H1 (cell line): ENCODE measurements around the gene LDB1. TPM values are rescaled to one million over a fixed set of nuclear protein-coding genes. Genes with fewer than 3 reads are reported as not detected.
A peak's percentile ranks its signal among the peaks of the same experiment; 100 is the strongest.

Experiments
- CTCF ChIA-PET: fragments of 300-600 bp; sonication (Branson Sonifier 250); formaldehyde crosslinking; loops from one replicate; lab custom pipeline; 2021; ENCODE audit not compliant: partially characterized antibody; lab: Charles Lee
- POLR2A ChIA-PET: fragments of 300-600 bp; sonication (Branson Sonifier 250); formaldehyde crosslinking; loops from one replicate; lab custom pipeline; 2021; ENCODE audit warnings: inconsistent platforms; ENCODE audit not compliant: partially characterized antibody; lab: Charles Lee
- DNase-seq, 2 experiments: peaks; one replicate each; pipeline versions ENCODE4 v3.0.0 to v3.0.0-alpha.2; 2010 to 2022; ENCODE audit warnings: low spot score in 2 of 2, low read depth in 1 of 2, mixed read lengths in 1 of 2
- FAIRE-seq: peaks from 2 replicates; lab custom pipeline; 2011; peaks lifted over from hg19 to GRCh38; lab: Jason Lieb, UNC
- H2AFZ ChIP-seq: 2 replicates; pipeline ENCODE4 v1.8.1; 2012; ENCODE audit warnings: low read length, inconsistent platforms
- H2AK5ac ChIP-seq: 2 replicates; pipeline ENCODE4 v1.6.1; 2013; ENCODE audit warnings: low read depth, low read length
- H2BK120ac ChIP-seq: replicated peaks from 2 replicates; pipeline ENCODE3; 2013; ENCODE audit warnings: low read depth, low read length, inconsistent platforms
- H2BK12ac ChIP-seq: 2 replicates; pipeline ENCODE4 v1.6.1; 2013; ENCODE audit warnings: low read depth, low read length
- H2BK15ac ChIP-seq: 2 replicates; pipeline ENCODE4 v1.6.1; 2013; ENCODE audit warnings: low read length
- H2BK20ac ChIP-seq: 2 replicates; pipeline ENCODE4 v1.6.1; 2013; ENCODE audit warnings: low read length
- H2BK5ac ChIP-seq: 2 replicates; pipeline ENCODE4 v1.6.1; 2013; ENCODE audit warnings: low read depth, low read length
- H3K14ac ChIP-seq: 2 replicates; pipeline ENCODE4 v1.6.1; 2013; ENCODE audit warnings: inconsistent platforms; ENCODE audit not compliant: insufficient read length
- H3K18ac ChIP-seq: 2 replicates; pipeline ENCODE4 v1.6.1; 2013; ENCODE audit warnings: low read length; ENCODE audit errors: extremely low read depth
- H3K23ac ChIP-seq: 2 replicates; pipeline ENCODE4 v1.6.1; 2013; ENCODE audit warnings: inconsistent platforms; ENCODE audit not compliant: insufficient read length
- H3K23me2 ChIP-seq: 2 replicates; pipeline ENCODE4 v1.6.1; 2013; ENCODE audit warnings: low read depth, low read length
- H3K27ac ChIP-seq: 2 replicates; pipeline ENCODE4 v1.6.1; 2011; ENCODE audit warnings: low read depth, low read length, inconsistent platforms
- H3K27me3 ChIP-seq, 4 experiments: replicated peaks in 1 of 4; 1 replicate in 1 of 4; 2 replicates in 3 of 4; pipeline versions ENCODE4 v1.6.1 to v1.8.1; 2011 to 2013; ENCODE audit warnings: low read length in 3 of 4, mild to moderate bottlenecking in 3 of 4, inconsistent platforms in 2 of 4, mixed read lengths in 2 of 4, moderate library complexity in 1 of 4; ENCODE audit not compliant: control insufficient read depth in 3 of 4, insufficient read depth in 3 of 4; ENCODE audit errors: extremely low read depth in 1 of 4
- H3K36me3 ChIP-seq, 4 experiments: 2 replicates each; pipeline versions ENCODE4 v1.6.1 to v1.8.1; 2011 to 2013; ENCODE audit warnings: mild to moderate bottlenecking in 4 of 4, low read length in 3 of 4, moderate library complexity in 2 of 4, control low read depth in 1 of 4, inconsistent platforms in 1 of 4; ENCODE audit not compliant: insufficient read depth in 4 of 4, control insufficient read depth in 2 of 4
- H3K4ac ChIP-seq: replicated peaks from 2 replicates; pipeline ENCODE3; 2013; ENCODE audit warnings: low read length, low read depth, mixed read lengths, inconsistent platforms; ENCODE audit not compliant: insufficient read length
- H3K4me1 ChIP-seq, 4 experiments: replicated peaks in 1 of 4; 1 replicate in 1 of 4; 2 replicates in 3 of 4; pipeline versions ENCODE4 v1.6.1 to v1.8.1; 2011 to 2013; ENCODE audit warnings: low read length in 3 of 4, inconsistent platforms in 2 of 4, mixed read lengths in 1 of 4; ENCODE audit not compliant: insufficient read depth in 4 of 4, control insufficient read depth in 3 of 4
- H3K4me2 ChIP-seq, 2 experiments: 2 replicates each; pipeline versions ENCODE4 v1.6.1 to v1.8.1; 2011 to 2013; ENCODE audit warnings: low read depth in 2 of 2, low read length in 2 of 2, control low read depth in 1 of 2, inconsistent platforms in 1 of 2, mild to moderate bottlenecking in 1 of 2; ENCODE audit not compliant: insufficient read depth in 1 of 2
- H3K4me3 ChIP-seq, 4 experiments: fragments of 200-600, 300-600 bp in 1 of 4; sonication (generic), shearing (Covaris generic), sonication (Bioruptor Twin) in 1 of 4; 2 replicates each; pipeline versions ENCODE4 v1.5.1 to v1.8.1; 2011 to 2016; ENCODE audit warnings: low read length in 4 of 4, low read depth in 3 of 4, control low read depth in 2 of 4, inconsistent platforms in 2 of 4, mild to moderate bottlenecking in 2 of 4, mixed read lengths in 1 of 4, moderate library complexity in 1 of 4; ENCODE audit not compliant: insufficient read depth in 2 of 4; ENCODE audit errors: extremely low read depth in 1 of 4
- H3K56ac ChIP-seq: replicated peaks from 2 replicates; pipeline ENCODE3; 2013; ENCODE audit warnings: low read depth, mild to moderate bottlenecking, mixed read lengths, low read length, inconsistent platforms; ENCODE audit not compliant: insufficient read length
- H3K79me1 ChIP-seq: 2 replicates; pipeline ENCODE4 v1.6.1; 2013; ENCODE audit warnings: low read depth, low read length, control low read depth
- H3K79me2 ChIP-seq, 2 experiments: 2 replicates each; pipeline versions ENCODE4 v1.6.1 to v1.8.1; 2012 to 2013; ENCODE audit warnings: low read length in 2 of 2, mild to moderate bottlenecking in 2 of 2, inconsistent platforms in 1 of 2; ENCODE audit not compliant: insufficient read depth in 2 of 2, control insufficient read depth in 1 of 2
- H3K9ac ChIP-seq, 4 experiments: replicated peaks in 1 of 4; 1 replicate in 1 of 4; 2 replicates in 3 of 4; pipeline versions ENCODE4 v1.6.1 to v1.8.1; 2011 to 2013; ENCODE audit warnings: low read depth in 3 of 4, low read length in 3 of 4, control low read depth in 2 of 4, mild to moderate bottlenecking in 2 of 4, moderate library complexity in 2 of 4, inconsistent platforms in 1 of 4; ENCODE audit errors: extremely low read depth in 1 of 4
- H3K9me3 ChIP-seq, 2 experiments: 2 replicates each; pipeline versions ENCODE4 v1.6.1 to v1.8.1; 2012 to 2013; ENCODE audit warnings: mild to moderate bottlenecking in 2 of 2, moderate library complexity in 2 of 2, control low read depth in 1 of 2, inconsistent platforms in 1 of 2, low read depth in 1 of 2, low read length in 1 of 2, mixed read lengths in 1 of 2; ENCODE audit not compliant: insufficient read depth in 2 of 2
- H4K20me1 ChIP-seq, 2 experiments: replicated peaks in 1 of 2; 2 replicates each; pipeline versions ENCODE3 to v1.8.1; 2011 to 2013; ENCODE audit warnings: inconsistent platforms in 2 of 2, low read length in 2 of 2, mild to moderate bottlenecking in 1 of 2; ENCODE audit not compliant: insufficient read depth in 2 of 2, control insufficient read depth in 1 of 2
- H4K5ac ChIP-seq: 2 replicates; pipeline ENCODE4 v1.6.1; 2013; ENCODE audit warnings: low read length, low read depth, mixed read lengths, inconsistent platforms; ENCODE audit not compliant: insufficient read length
- H4K8ac ChIP-seq: 2 replicates; pipeline ENCODE4 v1.8.0; 2013; ENCODE audit warnings: mild to moderate bottlenecking, moderate library complexity, low read length, inconsistent platforms; ENCODE audit not compliant: insufficient read depth; ENCODE audit errors: extremely low read depth
- H4K91ac ChIP-seq: replicated peaks from 2 replicates; pipeline ENCODE3; 2013; ENCODE audit warnings: low read length, mixed read lengths, inconsistent platforms; ENCODE audit not compliant: insufficient read length
- CTCF ChIP-seq, 3 experiments: IDR thresholded peaks; 1 replicate in 2 of 3; 2 replicates in 1 of 3; pipeline versions ENCODE4 v1.5.1 to v1.6.1; 2011; ENCODE audit warnings: low read length in 3 of 3, mild to moderate bottlenecking in 3 of 3, inconsistent platforms in 2 of 3, low read depth in 1 of 3, moderate library complexity in 1 of 3; ENCODE audit not compliant: insufficient read depth in 1 of 3; ENCODE audit errors: control extremely low read depth in 1 of 3
- TEAD4 ChIP-seq: IDR thresholded peaks from 2 replicates; pipeline ENCODE4 v1.6.1; 2012; ENCODE audit warnings: low read depth, low read length, inconsistent platforms, mixed read lengths
- YY1 ChIP-seq: IDR thresholded peaks from 2 replicates; pipeline ENCODE4 v1.6.1; 2011; ENCODE audit warnings: low read depth, mild to moderate bottlenecking, low read length
- WGBS, 2 experiments: shearing (Covaris generic) in 1 of 2; methylation state at CpG; one replicate each; pipeline versions ENCODE4 v1.1.6 to v1.1.7; 2013 to 2015; ENCODE audit warnings: low lambda C conversion rate in 2 of 2, mixed read lengths in 2 of 2, inconsistent platforms in 1 of 2, low coverage in 1 of 2, missing lambda C conversion rate in 1 of 2; ENCODE audit not compliant: insufficient replicate concordance in 2 of 2, insufficient coverage in 1 of 2, insufficient read length in 1 of 2; ENCODE audit errors: extremely low coverage in 1 of 2, missing lambda C conversion rate in 1 of 2; 5-methylcytosine and 5-hydroxymethylcytosine counted together
- polyA plus RNA-seq, 7 experiments: library from polyadenylated mRNA; depleted of rRNA in 3 of 7; stranded (reverse) in 5 of 7; unstranded in 2 of 7; fragments of >200 nt in 5 of 7; fragments of 200-250 nt in 2 of 7; gene quantifications; 1 replicate in 5 of 7; 2 replicates in 1 of 7; 4 replicates in 1 of 7; pipeline versions ENCODE4 v1.2.1 to v1.2.3, GENCODE V29; 2011 to 2013; ENCODE audit warnings: missing spikeins in 2 of 7, mixed read lengths in 2 of 7
- total RNA-seq: library from RNA; stranded (reverse); fragmentation: NEBNext Ultra II Directional; extraction: Animal tissue kit (Norgen Biotek cat#: 25700); gene quantifications from 2 replicates; pipeline ENCODE4 v1.2.1, GENCODE V29; 2021

Gene LDB1
- total and polyA plus RNA-seq, 2 of the 8 experiments (the other 6 are each of a cell fraction or from before 2014, with no cell fraction given): 88.4 to 138 TPM

DNA sequence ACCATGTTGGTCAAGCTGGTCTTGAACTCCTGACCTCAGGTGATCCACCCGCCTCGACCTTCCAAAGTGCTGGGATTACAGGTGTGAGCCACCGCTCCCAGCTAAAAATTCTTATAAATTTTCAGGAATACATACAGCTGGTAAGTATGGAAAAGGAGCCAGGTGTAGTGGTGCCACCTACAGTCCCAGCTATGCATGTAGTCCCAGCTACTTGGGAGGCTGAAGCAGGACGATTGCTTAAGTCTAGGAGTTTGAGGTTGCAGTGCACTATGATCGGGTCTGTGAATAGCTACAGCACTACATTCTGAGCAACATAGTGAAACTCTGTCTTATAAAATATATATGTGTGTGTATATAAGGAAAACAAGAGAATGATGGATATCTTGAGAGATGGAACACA is 19.0 kb downstream of the LDB1 start:
- H3K4me1 ChIP-seq: no peaks in the 10 kb centered on the region
- H3K4ac ChIP-seq: no peak overlapping the region
- H3K23ac ChIP-seq: no peak overlapping the region
- no peak overlapping the region for H3K4me3 ChIP-seq
- DNase-seq (no peak), FAIRE-seq (no peak)
- H2BK20ac ChIP-seq: no peak overlapping the region
- no peaks in the 10 kb centered on the region for H3K23me2 ChIP-seq
- no peak overlapping the region for H3K18ac ChIP-seq
- H3K14ac ChIP-seq: no peak overlapping the region
- no peak overlapping the region for H4K8ac ChIP-seq
- ChIA-PET POLR2A (interaction anchor here (0.7 to 4.9 kb wide), 13 partner anchors 8 to 63 kb away, joined by 3 to 34 read pairs (median 5); partner anchors contain the start of gene LDB1), CTCF (interaction anchor here (0.7 to 8.7 kb wide), 14 partner anchors 10 to 266 kb away, joined by 3 to 86 read pairs (median 3); no protein-coding TSS in a partner anchor)
- no peak overlapping the region for H2AFZ ChIP-seq
- no peak overlapping the region for H3K56ac ChIP-seq
- H3K79me1 ChIP-seq: no peaks in the 10 kb centered on the region
- H4K91ac ChIP-seq: no peak overlapping the region
- no peaks in the 10 kb centered on the region for H3K79me2 ChIP-seq
- H3K36me3 ChIP-seq: peaks cover 0 to 18% (median 0%) of the 10 kb centered on the region in 4 experiments; a peak in 5 of 8 replicates
- H3K27ac ChIP-seq: no peak overlapping the region
- no peak overlapping the region for H2BK120ac ChIP-seq
- H3K4me2 ChIP-seq: no peak overlapping the region
- H3K27me3 ChIP-seq: no peaks in the 10 kb centered on the region
- WGBS, 2 experiments: 87% methylated on average over 5 of the region's 5 CpGs; no CpG with 5 or more reads in 1 of the 2 experiments
- H3K9ac ChIP-seq: no peak overlapping the region
- H3K9me3 ChIP-seq: no peaks in the 10 kb centered on the region
- H2BK15ac ChIP-seq: no peak overlapping the region
- no peak overlapping the region for H2AK5ac ChIP-seq
- H4K5ac ChIP-seq: no peak overlapping the region
- no peak overlapping the region for H2BK12ac ChIP-seq
- H4K20me1 ChIP-seq: no peaks in the 10 kb centered on the region
- H2BK5ac ChIP-seq: no peak overlapping the region
- TF ChIP-seq CTCF (IDR thresholded peaks at IDR 0.05; ENCODE audit: control extremely low read depth in 1 of 3, insufficient read depth in 1 of 3, low read depth in 1 of 3, low read length in 3 of 3) (peak in 2 of 3 experiments; percentile 13 to 28; a peak in 2 of 4 replicates), TEAD4 (no peak), YY1 (no peak)
